A549 (cell line): ENCODE measurements around the gene FRS3. TPM values are rescaled to one million over a fixed set of nuclear protein-coding genes. Genes with fewer than 3 reads are reported as not detected.
"Not testable (repeated sequence)": the region's sequence is repeated elsewhere in the genome, so short reads cannot be mapped to it uniquely, and the experiment has no call there.

Experiments used
- ATAC-seq, 2 experiments: fragments of 200-7000 bp in 1 of 2; fragments of >200 bp in 1 of 2; cut with Nextera tagmentation in 1 of 2; cut with Tn5 transposase in 1 of 2; 3 replicates each; pipeline versions ENCODE4 v1.8.0 to v1.9.1; 2018 to 2020; ENCODE audit warnings: mild to moderate bottlenecking in 1 of 2, moderate library complexity in 1 of 2
- CTCF ChIA-PET: fragments of 300-600 bp; sonication (Branson Sonifier 250); formaldehyde crosslinking; extraction: SDS; loops from one replicate; lab custom pipeline; 2021; ENCODE audit warnings: antibody characterized with exemption, inconsistent platforms; lab: Yijun Ruan, JAX
- POLR2A ChIA-PET: fragments of 350-600 bp; formaldehyde crosslinking; extraction: SDS; loops from one replicate; lab custom pipeline; 2021; ENCODE audit warnings: antibody characterized with exemption, inconsistent platforms; lab: Yijun Ruan, JAX
- DNase-seq, 2 experiments: peaks; one replicate each; pipeline versions ENCODE4 v3.0.0 to v3.0.0-alpha.2; 2011 to 2016; ENCODE audit warnings: low read depth in 1 of 2, low spot score in 1 of 2
- FAIRE-seq: peaks from 2 replicates; lab custom pipeline; 2011; peaks lifted over from hg19 to GRCh38; lab: Jason Lieb, UNC
- H3K27ac ChIP-seq, 2 experiments: fragments of >200 bp; sonication (Bioruptor Twin); formaldehyde crosslinking; 3 replicates each; pipeline ENCODE4 v1.5.1; 2016 to 2017
- H3K4me1 ChIP-seq: fragments of >200 bp; sonication (Bioruptor Twin); formaldehyde crosslinking; 3 replicates; pipeline ENCODE4 v1.6.1; 2016
- H3K4me2 ChIP-seq: fragments of >200 bp; sonication (Bioruptor Twin); formaldehyde crosslinking; 3 replicates; pipeline ENCODE4 v1.6.1; 2016
- H3K4me3 ChIP-seq: fragments of >200 bp; sonication (Bioruptor Twin); formaldehyde crosslinking; 3 replicates; pipeline ENCODE4 v1.5.1; 2016
- H3K9me3 ChIP-seq: fragments of >200 bp; sonication (Bioruptor Twin); formaldehyde crosslinking; 3 replicates; pipeline ENCODE4 v1.6.1; 2016
- ATOH8 ChIP-seq: fragments of 250-450 bp; sonication (Bioruptor Pico); IDR thresholded peaks from 2 replicates; pipeline ENCODE4 v1.5.0; 2020; ENCODE audit warnings: low read depth, mild to moderate bottlenecking, moderate library complexity
- BCL3 ChIP-seq: fragments of >200 bp; sonication (Bioruptor Twin); formaldehyde crosslinking; IDR thresholded peaks from 3 replicates; pipeline ENCODE4 v1.6.1; 2016
- E2F6 ChIP-seq: IDR thresholded peaks from 2 replicates; pipeline ENCODE4 v1.6.1; 2012; ENCODE audit warnings: low read depth, borderline replicate concordance
- FOSB ChIP-seq: fragments of 250-450 bp; sonication (Bioruptor Pico); IDR thresholded peaks from 2 replicates; pipeline ENCODE4 v1.5.0; 2020; ENCODE audit warnings: mild to moderate bottlenecking, moderate library complexity
- FOSL2 ChIP-seq, 2 experiments: fragments of 450-650 bp in 1 of 2; fragments of >200 bp in 1 of 2; sonication (Bioruptor Twin) in 1 of 2; formaldehyde crosslinking; IDR thresholded peaks; 2 replicates each; pipeline versions ENCODE4 v1.5.0 to v1.6.1; 2016 to 2020; ENCODE audit warnings: mild to moderate bottlenecking in 1 of 2, moderate library complexity in 1 of 2
- JUN ChIP-seq, 2 experiments: fragments of >200 bp; sonication (Bioruptor Twin); formaldehyde crosslinking; IDR thresholded peaks; 2 replicates in 1 of 2; 3 replicates in 1 of 2; pipeline ENCODE4 v1.6.1; 2016 to 2017
- MAFK ChIP-seq: fragments of 450-650 bp; IDR thresholded peaks from 2 replicates; pipeline ENCODE4 v1.6.1; 2014; ENCODE audit not compliant: partially characterized antibody
- MAX ChIP-seq: IDR thresholded peaks from 2 replicates; pipeline ENCODE4 v1.6.1; 2012
- NPAS2 ChIP-seq: fragments of 250-450 bp; sonication (Bioruptor Pico); IDR thresholded peaks from 2 replicates; pipeline ENCODE4 v1.8.0; 2022; ENCODE audit warnings: mild to moderate bottlenecking, moderate library complexity, borderline replicate concordance
- NR3C1 ChIP-seq: fragments of >200 bp; sonication (Bioruptor Twin); formaldehyde crosslinking; IDR thresholded peaks from 3 replicates; pipeline ENCODE4 v1.6.1; 2017
- ZFP36 ChIP-seq: fragments of 450-650 bp; IDR thresholded peaks from 2 replicates; pipeline ENCODE4 v1.6.1; 2014; ENCODE audit warnings: borderline replicate concordance; ENCODE audit not compliant: partially characterized antibody
- ZNF302 ChIP-seq: fragments of 250-450 bp; sonication (Bioruptor Pico); IDR thresholded peaks from 2 replicates; pipeline ENCODE4 v1.9.0; 2021; ENCODE audit warnings: inconsistent platforms, mild to moderate bottlenecking, moderate library complexity
- WGBS: methylation state at CpG from one replicate; pipeline ENCODE4 v1.1.6; 2017; ENCODE audit errors: missing lambda C conversion rate; 5-methylcytosine and 5-hydroxymethylcytosine counted together
- polyA plus RNA-seq, 4 experiments: library from polyadenylated mRNA; depleted of rRNA in 3 of 4; stranded (reverse); fragments of >200 nt; fragmentation: RNase III in 1 of 4; extraction: RNeasy Plus Mini Kit Qiagen cat#74134 plus additional on column Dnase treatment in 1 of 4; gene quantifications; 2 replicates in 3 of 4; 3 replicates in 1 of 4; pipeline ENCODE4 v1.2.3, GENCODE V29; 2011 to 2017

FRS3 gene
- polyA plus RNA-seq, 2 of the 4 experiments (the other 2 are of a cell fraction), result 1.9 to 2.0 TPM

GRCh38 chr6:41766043-41766664, 13.5 kb downstream of the FRS3 start:
- FAIRE-seq, result not testable (repeated sequence)

DNA sequence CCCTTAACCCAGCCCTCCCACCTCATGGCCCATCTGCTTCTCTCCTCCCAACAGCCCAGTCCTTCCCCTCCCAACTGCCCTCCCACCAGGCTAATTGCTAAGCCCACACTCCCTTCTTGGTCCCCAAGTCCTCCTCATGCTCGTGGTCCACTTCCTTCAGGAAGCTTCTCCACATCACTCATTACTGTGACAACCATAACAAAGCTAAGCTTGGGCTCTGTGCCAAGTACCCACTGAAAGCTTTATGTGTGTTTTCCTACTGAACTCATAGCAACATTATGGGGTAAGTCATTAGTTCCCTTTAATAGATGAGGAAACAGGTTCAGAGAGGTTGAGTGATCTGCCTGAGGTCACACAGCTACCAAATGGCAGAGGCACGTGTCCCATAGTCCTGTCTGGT, 16.2 kb downstream of the FRS3 start:
- H3K9me3 ChIP-seq, result no peaks in the 10 kb centered on the region
- FAIRE-seq (no peak), ATAC-seq (no peak), DNase-seq (no peak)
- 40% methylated on average over 2 of the region's 2 CpGs for WGBS
- H3K4me3 ChIP-seq, result no peak overlapping the region
- POLR2A ChIA-PET, result no interaction called here
- TF ChIP-seq NR3C1 (no peak), JUN (IDR thresholded peaks at IDR 0.05) (no peak), ATOH8 (CRISPR knock-in tag) (no peak), BCL3 (no peak), FOSL2 (IDR thresholded peaks at IDR 0.05) (no peak), FOSL2 (CRISPR knock-in tag; IDR thresholded peaks at IDR 0.05) (no peak), ZFP36 (peak; percentile 38)
- H3K27ac ChIP-seq, result no peak overlapping the region
- no peak overlapping the region for H3K4me2 ChIP-seq
- CTCF ChIA-PET, result interaction anchor here (0.9 to 2.3 kb wide), 5 partner anchors 12 to 395 kb away, joined by 4 to 9 read pairs (median 5); no protein-coding TSS in a partner anchor
- peaks cover 13% of the 10 kb centered on the region for H3K4me1 ChIP-seq

More at GRCh38 chr6:41766043-41766664, 13.5 kb downstream of the FRS3 start:
- H3K27ac ChIP-seq, H3K4me2 ChIP-seq, ATAC-seq, H3K4me3 ChIP-seq, DNase-seq, H3K9me3 ChIP-seq, POLR2A ChIA-PET: not testable (repeated sequence)
- 75% methylated on average over 4 of the region's 4 CpGs for WGBS
- CTCF ChIA-PET, result interaction anchor here (1.2 kb wide), 1 partner anchor 77 kb away, joined by 3 read pairs; no protein-coding TSS in a partner anchor
- peaks cover 20% of the 10 kb centered on the region for H3K4me1 ChIP-seq

GRCh38 chr6:41759905-41760579, 19.7 kb downstream of the FRS3 start:
- no peak overlapping the region for H3K4me3 ChIP-seq
- TF ChIP-seq ATOH8 (CRISPR knock-in tag), result no peak
- TF ChIP-seq E2F6, result no peak
- no peak for TF ChIP-seq MAX
- no peak for TF ChIP-seq ZNF302
- no peak for TF ChIP-seq FOSB (CRISPR knock-in tag)
- no peak for TF ChIP-seq MAFK
- no peak for TF ChIP-seq NPAS2
- ChIA-PET CTCF (interaction anchor here (1.2 kb wide), 2 partner anchors 9 to 55 kb away, joined by 3 to 4 read pairs; no protein-coding TSS in a partner anchor), POLR2A (no interaction called here)
- WGBS, result 88% methylated on average over 2 of the region's 2 CpGs
- FAIRE-seq (no peak), ATAC-seq (peak in 1 of 2 experiments; percentile 29; a peak in 1 of 6 replicates), DNase-seq (no peak)
- no peak overlapping the region for H3K27ac ChIP-seq
- no peak overlapping the region for H3K4me2 ChIP-seq
- H3K9me3 ChIP-seq, result no peaks in the 10 kb centered on the region
- H3K4me1 ChIP-seq, result no peaks in the 10 kb centered on the region
